CD14-positive monocyte (primary cell): ENCODE data around the gene ZWILCH. TPM values are rescaled to one million over a fixed set of nuclear protein-coding genes. Genes with fewer than 3 reads are reported as not detected.
"Not testable (repeated sequence)": the region's sequence is repeated elsewhere in the genome, so short reads cannot be mapped to it uniquely, and the experiment has no call there.

ENCODE experiments used
- DNase-seq, 3 donors: peaks; one replicate each; pipeline ENCODE4 v3.0.0-alpha.2; 2011 to 2022
- H2AFZ ChIP-seq: 2 replicates; pipeline ENCODE4 v1.6.0; 2012; ENCODE audit warnings: mild to moderate bottlenecking, low read depth, low read length, inconsistent platforms; ENCODE audit not compliant: insufficient read depth, poor library complexity, severe bottlenecking
- H3K27ac ChIP-seq, 2 donors: 1 replicate in 1 of 2; 2 replicates in 1 of 2; pipeline ENCODE4 v1.5.1; 2012 to 2013; ENCODE audit warnings: low read length in 2 of 2, control low read depth in 1 of 2, inconsistent platforms in 1 of 2, low read depth in 1 of 2, mild to moderate bottlenecking in 1 of 2
- H3K27me3 ChIP-seq, 2 donors: one replicate each; pipeline versions ENCODE4 v1.6.0 to v1.6.1; 2011 to 2013; ENCODE audit warnings: low read length in 2 of 2; ENCODE audit not compliant: control insufficient read depth in 2 of 2, insufficient read depth in 2 of 2
- H3K36me3 ChIP-seq, 2 donors: replicated peaks in 1 of 2; 1 replicate in 1 of 2; 2 replicates in 1 of 2; pipeline versions ENCODE4 v1.5.1 to v1.6.1; 2012 to 2013; ENCODE audit warnings: low read length in 2 of 2, control low read depth in 1 of 2, inconsistent platforms in 1 of 2, mild to moderate bottlenecking in 1 of 2; ENCODE audit not compliant: insufficient read depth in 2 of 2, control insufficient read depth in 1 of 2
- H3K4me1 ChIP-seq, 2 donors: 1 replicate in 1 of 2; 2 replicates in 1 of 2; pipeline versions ENCODE4 v1.5.1 to v1.6.1; 2012 to 2013; ENCODE audit warnings: low read length in 2 of 2, control low read depth in 1 of 2, inconsistent platforms in 1 of 2, mild to moderate bottlenecking in 1 of 2, moderate library complexity in 1 of 2; ENCODE audit not compliant: insufficient read depth in 2 of 2, control insufficient read depth in 1 of 2
- H3K4me2 ChIP-seq: replicated peaks from 2 replicates; pipeline ENCODE3; 2012; ENCODE audit warnings: low read length, moderate library complexity, mild to moderate bottlenecking; ENCODE audit not compliant: poor library complexity, severe bottlenecking; ENCODE audit errors: extremely low read depth
- H3K4me3 ChIP-seq, 3 experiments: fragments of 200-600 bp in 1 of 3; sonication (generic) in 1 of 3; replicated peaks in 1 of 3; 1 replicate in 2 of 3; 2 replicates in 1 of 3; pipeline ENCODE4 v1.5.1; 2011 to 2013; ENCODE audit warnings: low read length in 3 of 3, mild to moderate bottlenecking in 3 of 3, control low read depth in 2 of 3, low read depth in 2 of 3, inconsistent platforms in 1 of 3, moderate library complexity in 1 of 3
- H3K79me2 ChIP-seq: 2 replicates; pipeline ENCODE4 v1.6.0; 2012; ENCODE audit warnings: mild to moderate bottlenecking, control low read depth, inconsistent platforms, low read length, moderate library complexity; ENCODE audit not compliant: insufficient read depth
- H3K9ac ChIP-seq: 2 replicates; pipeline ENCODE4 v1.6.0; 2017; ENCODE audit warnings: low read length, mild to moderate bottlenecking; ENCODE audit not compliant: insufficient read depth, poor library complexity, severe bottlenecking
- H3K9me3 ChIP-seq, 2 donors: replicated peaks in 1 of 2; 1 replicate in 1 of 2; 2 replicates in 1 of 2; pipeline versions ENCODE4 v1.5.1 to v1.6.1; 2012 to 2013; ENCODE audit warnings: low read length in 2 of 2, control low read depth in 1 of 2; ENCODE audit not compliant: control insufficient read depth in 1 of 2, insufficient read depth in 1 of 2
- H4K20me1 ChIP-seq: 2 replicates; pipeline ENCODE4 v1.6.0; 2012; ENCODE audit warnings: mild to moderate bottlenecking, low read length, control low read depth, moderate library complexity; ENCODE audit not compliant: insufficient read depth
- H3K27ac Mint-ChIP-seq, 7 donors: one replicate each; pipeline ENCODE4 v1.8.0; 2020; ENCODE audit warnings: mild to moderate bottlenecking in 7 of 7, mixed read lengths in 7 of 7, moderate library complexity in 6 of 7, inconsistent platforms in 2 of 7
- H3K27me3 Mint-ChIP-seq, 3 donors: one replicate each; pipeline ENCODE4 v1.8.0; 2021 to 2022; ENCODE audit warnings: low read depth in 3 of 3, mild to moderate bottlenecking in 3 of 3, mixed read lengths in 3 of 3, moderate library complexity in 3 of 3, inconsistent platforms in 1 of 3
- H3K36me3 Mint-ChIP-seq, 2 donors: one replicate each; pipeline ENCODE4 v1.8.0; 2020; ENCODE audit warnings: mixed read lengths in 2 of 2, inconsistent platforms in 1 of 2, mild to moderate bottlenecking in 1 of 2
- H3K4me1 Mint-ChIP-seq: one replicate; pipeline ENCODE4 v1.8.0; 2020; ENCODE audit warnings: mild to moderate bottlenecking, mixed read lengths
- H3K4me3 Mint-ChIP-seq, 2 donors: one replicate each; pipeline ENCODE4 v1.8.0; 2020; ENCODE audit warnings: mild to moderate bottlenecking in 2 of 2, mixed read lengths in 2 of 2, moderate library complexity in 1 of 2
- H3K9me3 Mint-ChIP-seq, 7 donors: one replicate each; pipeline ENCODE4 v1.8.0; 2020 to 2022; ENCODE audit warnings: mixed read lengths in 7 of 7, mild to moderate bottlenecking in 6 of 7, moderate library complexity in 6 of 7, inconsistent platforms in 2 of 7
- WGBS: methylation state at CpG from one replicate; pipeline ENCODE4 v1.1.5; 2013; ENCODE audit warnings: missing lambda C conversion rate; ENCODE audit not compliant: insufficient coverage; 5-methylcytosine and 5-hydroxymethylcytosine counted together
- intact Hi-C, 2 donors: fragments of 100-400 bp; cut with micrococcal nuclease; formaldehyde crosslinking; loops; one replicate each; pipeline versions ENCODE4 v1.15.0 to v1.15.1; 2023
- polyA plus RNA-seq, 3 donors: library from polyadenylated mRNA; depleted of rRNA in 1 of 3; unstranded in 2 of 3; stranded (reverse) in 1 of 3; fragments of 300-500 nt in 2 of 3; fragments of >200 nt in 1 of 3; fragmentation: Illumina TruSeq in 2 of 3; gene quantifications; 1 replicate in 2 of 3; 2 replicates in 1 of 3; pipeline ENCODE4 v1.2.3, GENCODE V29; 2012 to 2021

Gene ZWILCH
- polyA plus RNA-seq, 3 donors, result 1.4 to 3.1 (median 2.4) TPM

- H3K79me2 ChIP-seq, H3K9me3 Mint-ChIP-seq, DNase-seq, H2AFZ ChIP-seq, H3K4me3 Mint-ChIP-seq, H3K27me3 ChIP-seq, H3K27ac ChIP-seq, H3K4me2 ChIP-seq, H3K27me3 Mint-ChIP-seq, H3K9ac ChIP-seq, H3K4me3 ChIP-seq, H3K9me3 ChIP-seq, intact Hi-C loops: not testable (repeated sequence)
- peak overlapping the region in 5 of 7 donors; percentile 28 to 59 (median 46) for H3K27ac Mint-ChIP-seq
- H3K36me3 Mint-ChIP-seq, result peaks cover 37 to 58% of the 10 kb centered on the region in 2 donors
- Histone ChIP-seq H3K36me3 (peaks cover 21 to 52% of the 10 kb centered on the region in 2 donors), H3K4me1 (peaks cover 13 to 21% of the 10 kb centered on the region in 2 donors), H4K20me1 (peaks cover 12% of the 10 kb centered on the region)
- no CpG with 5 or more reads among the region's 11 CpGs for WGBS
- peaks cover 22% of the 10 kb centered on the region for H3K4me1 Mint-ChIP-seq
Measured at GRCh38 chr15:66467162-66468040, 37.7 kb upstream of the ZWILCH start.

GRCh38 chr15:66470825-66471224, 34.3 kb upstream of the ZWILCH start:
- H3K27ac ChIP-seq, H2AFZ ChIP-seq, H3K4me2 ChIP-seq, H3K27me3 Mint-ChIP-seq, H3K79me2 ChIP-seq, H3K9ac ChIP-seq, H3K9me3 ChIP-seq, intact Hi-C loops, H3K4me1 ChIP-seq, H3K27me3 ChIP-seq, H3K4me3 Mint-ChIP-seq, H3K4me3 ChIP-seq, H3K9me3 Mint-ChIP-seq, DNase-seq: not testable (repeated sequence)
- Mint-ChIP-seq H3K36me3 (peaks cover 50 to 65% of the 10 kb centered on the region in 2 donors), H3K4me1 (peaks cover 10% of the 10 kb centered on the region), H3K27ac (peak overlapping the region in 2 of 7 donors; percentile 32 to 34)
- Histone ChIP-seq H3K36me3 (peaks cover 19 to 74% of the 10 kb centered on the region in 2 donors), H4K20me1 (peaks cover 43% of the 10 kb centered on the region)
- WGBS, result 100% methylated on average over 4 of the region's 4 CpGs
